Nephron progenitor cell (in vitro differentiated cells): ENCODE data around the gene IGHMBP2.

Experiments used
- DNase-seq: peaks from one replicate; pipeline ENCODE4 v3.0.0; 2021
- H3K27ac Mint-ChIP-seq: 2 replicates; pipeline ENCODE4 v1.8.0; 2021; ENCODE audit warnings: mild to moderate bottlenecking, moderate library complexity, mixed read lengths
- H3K27me3 Mint-ChIP-seq: 2 replicates; pipeline ENCODE4 v1.8.0; 2021; ENCODE audit warnings: mild to moderate bottlenecking, low read depth, mixed read lengths; ENCODE audit not compliant: poor library complexity
- H3K36me3 Mint-ChIP-seq: 2 replicates; pipeline ENCODE4 v1.8.0; 2021; ENCODE audit warnings: low read depth, mixed read lengths
- H3K4me1 Mint-ChIP-seq: 2 replicates; pipeline ENCODE4 v1.8.0; 2021; ENCODE audit warnings: mixed read lengths
- H3K4me3 Mint-ChIP-seq: 2 replicates; pipeline ENCODE4 v1.8.0; 2021; ENCODE audit warnings: mild to moderate bottlenecking, moderate library complexity, mixed read lengths
- H3K9me3 Mint-ChIP-seq: 2 replicates; pipeline ENCODE4 v1.8.0; 2021; ENCODE audit warnings: mild to moderate bottlenecking, moderate library complexity, mixed read lengths
- TF ChIP-seq, protein P1 (sequence below): fragments of 200-600 bp; sonication (generic); IDR thresholded peaks from 2 replicates; pipeline ENCODE4 v1.5.0; 2021; ENCODE audit warnings: antibody characterized with exemption

Gene IGHMBP2

GRCh38 chr11:68950762-68951161 lies 47.1 kb downstream of the IGHMBP2 start:
- Mint-ChIP-seq H3K4me3 (no peak overlapping the region), H3K27me3 (peaks cover 19% of the 10 kb centered on the region), H3K27ac (no peak overlapping the region), H3K4me1 (peaks cover 36% of the 10 kb centered on the region), H3K9me3 (no peaks in the 10 kb centered on the region), H3K36me3 (no peaks in the 10 kb centered on the region)
- TF ChIP-seq, protein P1, sequence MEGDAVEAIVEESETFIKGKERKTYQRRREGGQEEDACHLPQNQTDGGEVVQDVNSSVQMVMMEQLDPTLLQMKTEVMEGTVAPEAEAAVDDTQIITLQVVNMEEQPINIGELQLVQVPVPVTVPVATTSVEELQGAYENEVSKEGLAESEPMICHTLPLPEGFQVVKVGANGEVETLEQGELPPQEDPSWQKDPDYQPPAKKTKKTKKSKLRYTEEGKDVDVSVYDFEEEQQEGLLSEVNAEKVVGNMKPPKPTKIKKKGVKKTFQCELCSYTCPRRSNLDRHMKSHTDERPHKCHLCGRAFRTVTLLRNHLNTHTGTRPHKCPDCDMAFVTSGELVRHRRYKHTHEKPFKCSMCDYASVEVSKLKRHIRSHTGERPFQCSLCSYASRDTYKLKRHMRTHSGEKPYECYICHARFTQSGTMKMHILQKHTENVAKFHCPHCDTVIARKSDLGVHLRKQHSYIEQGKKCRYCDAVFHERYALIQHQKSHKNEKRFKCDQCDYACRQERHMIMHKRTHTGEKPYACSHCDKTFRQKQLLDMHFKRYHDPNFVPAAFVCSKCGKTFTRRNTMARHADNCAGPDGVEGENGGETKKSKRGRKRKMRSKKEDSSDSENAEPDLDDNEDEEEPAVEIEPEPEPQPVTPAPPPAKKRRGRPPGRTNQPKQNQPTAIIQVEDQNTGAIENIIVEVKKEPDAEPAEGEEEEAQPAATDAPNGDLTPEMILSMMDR, result no peak
- no peak for DNase-seq

- peak overlapping the region; percentile 52 for H3K27ac Mint-ChIP-seq
- no peaks in the 10 kb centered on the region for H3K36me3 Mint-ChIP-seq
- peaks cover 12% of the 10 kb centered on the region for H3K27me3 Mint-ChIP-seq
- no peaks in the 10 kb centered on the region for H3K9me3 Mint-ChIP-seq
- no peak overlapping the region for H3K4me3 Mint-ChIP-seq
- peaks cover 31% of the 10 kb centered on the region for H3K4me1 Mint-ChIP-seq
- peak; percentile 24 for DNase-seq
- TF ChIP-seq, protein P1, result no peak
Measured at GRCh38 chr11:68954836-68955606, 51.3 kb downstream of the IGHMBP2 start.

- H3K4me3 Mint-ChIP-seq, result no peak overlapping the region
Measured at GRCh38 chr11:68955607-68955958, 51.9 kb downstream of the IGHMBP2 start.

DNA sequence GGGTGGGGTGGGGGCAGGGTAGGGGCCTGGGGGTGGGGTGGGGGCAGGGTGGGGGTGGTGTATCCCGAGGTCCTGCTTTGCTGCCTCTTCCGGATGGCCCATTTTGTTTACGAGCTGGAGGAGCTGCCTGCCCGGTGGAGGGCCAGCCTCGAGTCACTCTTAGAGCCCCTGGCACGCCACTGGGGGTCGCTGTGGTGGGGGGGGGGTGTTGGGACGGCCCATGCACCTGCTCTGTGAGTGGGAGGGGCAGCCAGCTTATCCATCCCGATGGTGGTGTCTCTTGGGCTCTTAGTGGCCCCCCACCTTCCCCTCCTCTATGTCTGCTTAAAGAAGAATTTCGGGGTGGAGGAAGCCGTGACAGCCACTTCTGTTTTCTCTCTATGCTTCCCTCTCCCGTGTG lies 52.5 kb downstream of the IGHMBP2 start:
- TF ChIP-seq, protein P1, result no peak
- DNase-seq, result peak; percentile 57
- H3K4me3 Mint-ChIP-seq, result no peak overlapping the region
- H3K9me3 Mint-ChIP-seq, result no peaks in the 10 kb centered on the region
- no peaks in the 10 kb centered on the region for H3K36me3 Mint-ChIP-seq
- no peak overlapping the region for H3K27ac Mint-ChIP-seq
- peaks cover 5% of the 10 kb centered on the region for H3K27me3 Mint-ChIP-seq
- peaks cover 20% of the 10 kb centered on the region for H3K4me1 Mint-ChIP-seq

More at GRCh38 chr11:68955607-68955958, 51.9 kb downstream of the IGHMBP2 start:
- H3K36me3 Mint-ChIP-seq, result no peaks in the 10 kb centered on the region
- no peak for DNase-seq
- H3K27ac Mint-ChIP-seq, result no peak overlapping the region
- no peaks in the 10 kb centered on the region for H3K9me3 Mint-ChIP-seq
- peaks cover 8% of the 10 kb centered on the region for H3K27me3 Mint-ChIP-seq
- H3K4me1 Mint-ChIP-seq, result peaks cover 26% of the 10 kb centered on the region
- TF ChIP-seq, protein P1, result no peak

- Mint-ChIP-seq H3K4me3 (no peak overlapping the region), H3K9me3 (no peaks in the 10 kb centered on the region), H3K36me3 (no peaks in the 10 kb centered on the region), H3K4me1 (peaks cover 20% of the 10 kb centered on the region), H3K27ac (no peak overlapping the region), H3K27me3 (peaks cover 5% of the 10 kb centered on the region)
- TF ChIP-seq, protein P1, result no peak
- DNase-seq, result no peak
Measured at GRCh38 chr11:68956547-68957254, 53.0 kb downstream of the IGHMBP2 start.
